ENCODE measurements around the gene PSD2. TPM values are rescaled to one million over a fixed set of nuclear protein-coding genes. Genes with fewer than 3 reads are reported as not detected.
A peak's percentile ranks its signal among the peaks of the same experiment; 100 is the strongest.

The PSD2 gene
- total RNA-seq, 1 donor from 2014 or later = 0.68 TPM

GRCh38 chr5:139805545-139805944 is 9.9 kb downstream of the PSD2 start:
- Mint-ChIP-seq H3K36me3 (ENCODE audit: low read depth) (no peaks in the 10 kb centered on the region), H3K27me3 (ENCODE audit: low read depth) (peaks cover 39% of the 10 kb centered on the region), H3K4me1 (no peaks in the 10 kb centered on the region), H3K9me3 (no peaks in the 10 kb centered on the region), H3K27ac (ENCODE audit: unreplicated experiment) (no peak overlapping the region), H3K4me3 (no peak overlapping the region)
- DNase-seq (ENCODE audit: low read depth, low spot score) = no peak
- no peak for TF ChIP-seq CTCF (conservative IDR thresholded peaks at IDR 0.05)

- H3K36me3 Mint-ChIP-seq (ENCODE audit: low read depth) = no peaks in the 10 kb centered on the region
- no peak for TF ChIP-seq CTCF (conservative IDR thresholded peaks at IDR 0.05)
- no peak for DNase-seq (ENCODE audit: low read depth, low spot score)
- no peak overlapping the region for H3K27ac Mint-ChIP-seq (ENCODE audit: unreplicated experiment)
- H3K9me3 Mint-ChIP-seq = no peaks in the 10 kb centered on the region
- no peak overlapping the region for H3K4me3 Mint-ChIP-seq
- H3K27me3 Mint-ChIP-seq (ENCODE audit: low read depth) = peaks cover 34% of the 10 kb centered on the region
- H3K4me1 Mint-ChIP-seq = no peaks in the 10 kb centered on the region
Measured at GRCh38 chr5:139806111-139806510, 10.5 kb downstream of the PSD2 start.

- Mint-ChIP-seq H3K4me1 (no peaks in the 10 kb centered on the region), H3K27me3 (ENCODE audit: low read depth) (peaks cover 27% of the 10 kb centered on the region), H3K9me3 (no peaks in the 10 kb centered on the region), H3K27ac (ENCODE audit: unreplicated experiment) (no peak overlapping the region), H3K36me3 (ENCODE audit: low read depth) (no peaks in the 10 kb centered on the region), H3K4me3 (no peak overlapping the region)
- no peak for DNase-seq (ENCODE audit: low read depth, low spot score)
- TF ChIP-seq CTCF (conservative IDR thresholded peaks at IDR 0.05) = no peak
Measured at GRCh38 chr5:139806726-139807646, 11.4 kb downstream of the PSD2 start.

GRCh38 chr5:139807647-139808030 is 12.0 kb downstream of the PSD2 start:
- DNase-seq (ENCODE audit: low read depth, low spot score) = no peak
- no peaks in the 10 kb centered on the region for H3K9me3 Mint-ChIP-seq
- H3K4me1 Mint-ChIP-seq = no peaks in the 10 kb centered on the region
- no peak for TF ChIP-seq CTCF (conservative IDR thresholded peaks at IDR 0.05)
- H3K4me3 Mint-ChIP-seq = no peak overlapping the region
- no peak overlapping the region for H3K27ac Mint-ChIP-seq (ENCODE audit: unreplicated experiment)
- H3K36me3 Mint-ChIP-seq (ENCODE audit: low read depth) = no peaks in the 10 kb centered on the region
- H3K27me3 Mint-ChIP-seq (ENCODE audit: low read depth) = peaks cover 21% of the 10 kb centered on the region

- Mint-ChIP-seq H3K27me3 (ENCODE audit: low read depth) (peaks cover 16% of the 10 kb centered on the region), H3K36me3 (ENCODE audit: low read depth) (no peaks in the 10 kb centered on the region), H3K4me1 (no peaks in the 10 kb centered on the region), H3K9me3 (no peaks in the 10 kb centered on the region), H3K4me3 (no peak overlapping the region), H3K27ac (ENCODE audit: unreplicated experiment) (no peak overlapping the region)
- TF ChIP-seq CTCF (conservative IDR thresholded peaks at IDR 0.05) = no peak
- peak; percentile 47 for DNase-seq (ENCODE audit: low read depth, low spot score)
Measured at GRCh38 chr5:139808481-139809330, 13.1 kb downstream of the PSD2 start.

All from neural crest cell (in vitro differentiated cells).